HG02798 (cell line): ENCODE results near the gene FNDC3A.
A peak's percentile ranks its signal among the peaks of the same experiment; 100 is the strongest.

Experiments
- ATAC-seq: cut with Tn5 transposase; IDR thresholded peaks from one replicate; pipeline ENCODE4 v1.9.1; 2021; ENCODE audit warnings: mild to moderate bottlenecking; ENCODE audit not compliant: unreplicated experiment, poor library complexity

FNDC3A gene

GRCh38 chr13:49213539-49213938 is 237.8 kb downstream of the FNDC3A start:
- ATAC-seq: no peak

- no peak for ATAC-seq
Observed at GRCh38 chr13:49213997-49214916, 238.5 kb downstream of the FNDC3A start.

GRCh38 chr13:49214917-49215376 is 239.2 kb downstream of the FNDC3A start:
- peak; percentile 61 for ATAC-seq

- ATAC-seq: no peak
Observed at GRCh38 chr13:49216334-49216733, 240.6 kb downstream of the FNDC3A start.

- no peak for ATAC-seq
Observed at GRCh38 chr13:49217962-49218492, 242.3 kb downstream of the FNDC3A start.

- no peak for ATAC-seq
Observed at GRCh38 chr13:49218493-49219051, 242.9 kb downstream of the FNDC3A start.

GRCh38 chr13:49219647-49220035 is 243.9 kb downstream of the FNDC3A start:
- no peak for ATAC-seq

GRCh38 chr13:49220036-49220855 is 244.5 kb downstream of the FNDC3A start, which contains the start of gene MLNR:
TSS of gene MLNR (plus strand) at chr13:49220338. CDS start at chr13:49220338, 0 bp downstream.
- ATAC-seq: no peak

- no peak for ATAC-seq
Observed at GRCh38 chr13:49220856-49221589, 245.3 kb downstream of the FNDC3A start.

- no peak for ATAC-seq
Observed at GRCh38 chr13:49221590-49221965, 245.9 kb downstream of the FNDC3A start.

- no peak for ATAC-seq
Observed at GRCh38 chr13:49225223-49226042, 249.7 kb downstream of the FNDC3A start.

GRCh38 chr13:49226613-49227012 is 250.9 kb downstream of the FNDC3A start:
- ATAC-seq: no peak

- no peak for ATAC-seq
Observed at GRCh38 chr13:49234741-49235140, 259.0 kb downstream of the FNDC3A start.

GRCh38 chr13:49235856-49236431 is 260.2 kb downstream of the FNDC3A start:
- ATAC-seq: no peak

GRCh38 chr13:49238621-49239020 is 262.9 kb downstream of the FNDC3A start:
- no peak for ATAC-seq

- ATAC-seq: peak; percentile 39
Observed at GRCh38 chr13:49240017-49240416, 264.3 kb downstream of the FNDC3A start.

- ATAC-seq: no peak
Observed at GRCh38 chr13:49241296-49241695, 265.6 kb downstream of the FNDC3A start.

- ATAC-seq: no peak
Observed at GRCh38 chr13:49245101-49245500, 269.4 kb downstream of the FNDC3A start.
